ENCODE data around the gene BCAR3. TPM values are rescaled to one million over a fixed set of nuclear protein-coding genes. Genes with fewer than 3 reads are reported as not detected.

The BCAR3 gene
- total RNA-seq, 1 donor from 2014 or later: 41.0 TPM

- DNase-seq (ENCODE audit: low read depth): no peak
These were observed 132.5 kb downstream of the BCAR3 start for GRCh38 chr1:93549131-93549530.

GRCh38 chr1:93546162-93546863 is 135.3 kb downstream of the BCAR3 start:
- no peak for DNase-seq (ENCODE audit: low read depth)

GRCh38 chr1:93542398-93542797 is 139.2 kb downstream of the BCAR3 start:
- DNase-seq (ENCODE audit: low read depth): peak; percentile 29

GRCh38 chr1:93541045-93541444 is 140.6 kb downstream of the BCAR3 start:
- no peak for DNase-seq (ENCODE audit: low read depth)

- no peak for DNase-seq (ENCODE audit: low read depth)
These were observed 143.7 kb downstream of the BCAR3 start for GRCh38 chr1:93537924-93538323.

- no peak for DNase-seq (ENCODE audit: low read depth)
These were observed 144.2 kb downstream of the BCAR3 start for GRCh38 chr1:93537396-93537795.

GRCh38 chr1:93533677-93534076 is 148.0 kb downstream of the BCAR3 start:
- no peak for DNase-seq (ENCODE audit: low read depth)

GRCh38 chr1:93532780-93533378 is 148.8 kb downstream of the BCAR3 start:
- DNase-seq (ENCODE audit: low read depth): no peak

- no peak for DNase-seq (ENCODE audit: low read depth)
These were observed 150.4 kb downstream of the BCAR3 start for GRCh38 chr1:93531193-93531592.

- DNase-seq (ENCODE audit: low read depth): no peak
These were observed 153.2 kb downstream of the BCAR3 start for GRCh38 chr1:93528412-93528811.

GRCh38 chr1:93526431-93526830 is 155.2 kb downstream of the BCAR3 start:
- no peak for DNase-seq (ENCODE audit: low read depth)

- DNase-seq (ENCODE audit: low read depth): peak; percentile 54
These were observed 156.2 kb downstream of the BCAR3 start for GRCh38 chr1:93525431-93525830.

- DNase-seq (ENCODE audit: low read depth): no peak
These were observed 158.9 kb downstream of the BCAR3 start for GRCh38 chr1:93522721-93523120.

GRCh38 chr1:93521618-93522017 is 160.0 kb downstream of the BCAR3 start:
- DNase-seq (ENCODE audit: low read depth): no peak

- peak; percentile 44 for DNase-seq (ENCODE audit: low read depth)
These were observed 162.3 kb downstream of the BCAR3 start for GRCh38 chr1:93519199-93519829.

GRCh38 chr1:93518516-93518915 is 163.1 kb downstream of the BCAR3 start:
- no peak for DNase-seq (ENCODE audit: low read depth)

GRCh38 chr1:93516164-93516563 is 165.5 kb downstream of the BCAR3 start:
- no peak for DNase-seq (ENCODE audit: low read depth)

Other genes starting within 250 kb of the BCAR3 start
- gene FNBP1L, start 233.7 kb downstream of the BCAR3 start, total RNA-seq: 61.0 and 122 TPM in 2 replicates
- gene DNTTIP2, start 197.4 kb upstream of the BCAR3 start, total RNA-seq: 48.6 and 51.7 TPM in 2 replicates
- gene GCLM, start 227.6 kb upstream of the BCAR3 start, total RNA-seq: 23.3 and 31.3 TPM in 2 replicates

Measured in renal cortical epithelial cell (primary cell).